Measurements from ENCODE around the gene GHDC. TPM values are rescaled to one million over a fixed set of nuclear protein-coding genes. Genes with fewer than 3 reads are reported as not detected.
"Not testable (repeated sequence)": the region's sequence is repeated elsewhere in the genome, so short reads cannot be mapped to it uniquely, and the experiment has no call there.

The GHDC gene
- total RNA-seq, 4 donors from 2014 or later = 20.3 to 31.3 (median 22.0) TPM

DNA sequence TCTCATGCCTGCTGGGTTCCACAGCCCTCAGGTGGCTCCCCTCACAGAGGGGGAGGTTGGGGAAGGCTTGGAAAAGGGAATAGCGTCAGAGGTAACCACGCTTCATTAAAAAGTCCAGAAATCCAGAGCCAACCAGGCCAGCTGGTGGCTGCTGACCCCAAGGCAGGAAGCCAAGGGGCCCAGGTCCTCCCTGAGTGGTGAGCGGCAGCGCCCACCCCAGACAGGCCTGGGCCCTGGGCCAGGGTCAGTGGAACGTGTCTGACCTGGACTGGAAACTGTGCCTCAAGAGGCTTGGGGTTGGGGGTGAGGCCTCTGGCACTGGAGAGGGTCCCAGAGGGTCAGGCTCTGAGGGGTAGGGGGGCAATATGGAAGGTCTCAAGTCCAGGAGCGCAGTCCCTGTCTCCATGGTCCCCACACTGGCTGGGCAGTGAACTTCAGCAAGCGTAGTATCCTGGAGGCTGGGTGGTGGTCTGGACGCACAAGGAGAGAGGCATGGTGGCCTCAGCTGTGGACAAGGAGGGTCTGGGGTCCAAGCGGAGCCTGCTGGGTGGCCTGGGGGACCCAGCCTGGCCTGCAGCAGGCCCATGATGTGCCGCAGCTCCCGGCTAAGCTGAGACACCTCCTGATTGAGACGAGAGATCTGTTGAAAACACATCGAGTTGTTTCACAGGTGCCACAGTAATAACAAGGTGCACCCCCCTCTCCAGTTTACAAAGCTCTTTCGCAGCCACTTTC is 34.3 kb downstream of the GHDC start:
- no peaks in the 10 kb centered on the region for H3K36me3 ChIP-seq
- peaks cover 0 to 6% (median 0%) of the 10 kb centered on the region in 4 donors for H3K27me3 ChIP-seq
- no peaks in the 10 kb centered on the region for H3K9me3 ChIP-seq
- DNase-seq (ENCODE audit: extremely low spot score) = no peak
- TF ChIP-seq POLR2AphosphoS5 (IDR thresholded peaks at IDR 0.05) (no peak), EP300 (IDR thresholded peaks at IDR 0.05) (no peak), POLR2A (IDR thresholded peaks at IDR 0.05; ENCODE audit: low read depth) (no peak)
- TF ChIP-seq, protein P1, sequence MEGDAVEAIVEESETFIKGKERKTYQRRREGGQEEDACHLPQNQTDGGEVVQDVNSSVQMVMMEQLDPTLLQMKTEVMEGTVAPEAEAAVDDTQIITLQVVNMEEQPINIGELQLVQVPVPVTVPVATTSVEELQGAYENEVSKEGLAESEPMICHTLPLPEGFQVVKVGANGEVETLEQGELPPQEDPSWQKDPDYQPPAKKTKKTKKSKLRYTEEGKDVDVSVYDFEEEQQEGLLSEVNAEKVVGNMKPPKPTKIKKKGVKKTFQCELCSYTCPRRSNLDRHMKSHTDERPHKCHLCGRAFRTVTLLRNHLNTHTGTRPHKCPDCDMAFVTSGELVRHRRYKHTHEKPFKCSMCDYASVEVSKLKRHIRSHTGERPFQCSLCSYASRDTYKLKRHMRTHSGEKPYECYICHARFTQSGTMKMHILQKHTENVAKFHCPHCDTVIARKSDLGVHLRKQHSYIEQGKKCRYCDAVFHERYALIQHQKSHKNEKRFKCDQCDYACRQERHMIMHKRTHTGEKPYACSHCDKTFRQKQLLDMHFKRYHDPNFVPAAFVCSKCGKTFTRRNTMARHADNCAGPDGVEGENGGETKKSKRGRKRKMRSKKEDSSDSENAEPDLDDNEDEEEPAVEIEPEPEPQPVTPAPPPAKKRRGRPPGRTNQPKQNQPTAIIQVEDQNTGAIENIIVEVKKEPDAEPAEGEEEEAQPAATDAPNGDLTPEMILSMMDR (IDR thresholded peaks at IDR 0.05) = no peak
- 78% methylated on average over 12 of the region's 14 CpGs for WGBS
- no peak overlapping the region for H3K4me3 ChIP-seq
- H3K4me1 ChIP-seq = peaks cover 0 to 9% (median 6%) of the 10 kb centered on the region in 4 donors
- intact Hi-C loops (cut with DNase I) = no loop called here
- no peak overlapping the region for H3K27ac ChIP-seq (replicated peaks in 1 of 4)

DNA sequence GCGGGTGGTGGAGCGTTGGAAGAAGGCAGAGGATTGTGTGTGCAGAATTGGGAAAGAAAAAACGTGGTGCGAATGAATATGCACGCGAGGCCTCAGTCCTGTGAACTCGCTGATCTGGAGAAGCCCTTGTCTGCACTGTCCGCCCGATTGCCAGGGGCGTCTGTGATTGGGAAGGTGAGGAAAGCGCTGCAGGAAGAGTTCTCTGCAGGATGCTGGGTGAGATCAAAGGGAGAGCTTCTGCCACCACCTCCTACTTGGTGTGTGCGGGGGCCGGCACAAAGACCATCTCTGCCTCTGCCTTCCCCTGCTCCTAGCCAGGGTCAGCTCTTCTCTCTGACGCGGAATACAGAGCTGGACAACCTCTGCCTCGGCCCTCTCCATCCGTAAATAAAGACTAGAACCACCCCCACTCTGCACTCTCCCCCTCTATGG is 38.7 kb downstream of the GHDC start:
- TF ChIP-seq, protein P1 (IDR thresholded peaks at IDR 0.05) = no peak
- no peak for TF ChIP-seq POLR2AphosphoS5 (IDR thresholded peaks at IDR 0.05)
- no peak for TF ChIP-seq EP300 (IDR thresholded peaks at IDR 0.05)
- TF ChIP-seq POLR2A (IDR thresholded peaks at IDR 0.05; ENCODE audit: low read depth) = no peak
- Histone ChIP-seq H3K27ac (replicated peaks in 1 of 4) (peak overlapping the region in 1 of 4 donors; percentile 86), H3K4me1 (peaks cover 27 to 47% (median 40%) of the 10 kb centered on the region in 4 donors), H3K36me3 (peaks cover 0 to 13% (median 5%) of the 10 kb centered on the region in 4 donors), H3K27me3 (no peaks in the 10 kb centered on the region), H3K9me3 (no peaks in the 10 kb centered on the region), H3K4me3 (peak overlapping the region; percentile 81 to 99 (median 92))
- intact Hi-C loops (cut with DNase I) = no loop called here
- DNase-seq (ENCODE audit: extremely low spot score) = no peak
- 45% methylated on average over 17 of the region's 17 CpGs for WGBS

GRCh38 chr17:42153919-42154742 is 40.2 kb downstream of the GHDC start:
- Histone ChIP-seq H3K27me3 (no peaks in the 10 kb centered on the region), H3K36me3 (peaks cover 5 to 22% (median 8%) of the 10 kb centered on the region in 4 donors), H3K27ac (replicated peaks in 1 of 4) (peak overlapping the region; percentile 78 to 86 (median 84)), H3K4me1 (peaks cover 27 to 61% (median 51%) of the 10 kb centered on the region in 4 donors), H3K9me3 (no peaks in the 10 kb centered on the region), H3K4me3 (peak overlapping the region; percentile 81 to 99 (median 92))
- WGBS = 8% methylated on average over 15 of the region's 15 CpGs
- intact Hi-C loops (cut with DNase I) = no loop called here
- TF ChIP-seq POLR2A (IDR thresholded peaks at IDR 0.05; ENCODE audit: low read depth) (no peak), EP300 (IDR thresholded peaks at IDR 0.05) (no peak), POLR2AphosphoS5 (IDR thresholded peaks at IDR 0.05) (no peak)
- TF ChIP-seq, protein P1 (IDR thresholded peaks at IDR 0.05) = no peak
- DNase-seq (ENCODE audit: extremely low spot score) = no peak

GRCh38 chr17:42146911-42147607 is 47.2 kb downstream of the GHDC start:
- Histone ChIP-seq H3K9me3 (no peaks in the 10 kb centered on the region), H3K36me3 (peaks cover 14 to 60% (median 39%) of the 10 kb centered on the region in 4 donors), H3K4me3 (no peak overlapping the region), H3K27ac (replicated peaks in 1 of 4) (no peak overlapping the region), H3K27me3 (no peaks in the 10 kb centered on the region), H3K4me1 (peaks cover 19 to 66% (median 45%) of the 10 kb centered on the region in 4 donors)
- no peak for DNase-seq (ENCODE audit: extremely low spot score)
- TF ChIP-seq, protein P1 (IDR thresholded peaks at IDR 0.05) = no peak
- intact Hi-C loops (cut with DNase I) = no loop called here
- WGBS = 88% methylated on average over 6 of the region's 13 CpGs

- Histone ChIP-seq H3K4me1 (peaks cover 44 to 65% (median 48%) of the 10 kb centered on the region in 4 donors), H3K36me3 (peaks cover 9 to 47% (median 32%) of the 10 kb centered on the region in 4 donors)
- H3K27ac ChIP-seq (replicated peaks in 1 of 4); DNase-seq (ENCODE audit: extremely low spot score); H3K9me3 ChIP-seq; H3K27me3 ChIP-seq; intact Hi-C loops (cut with DNase I); H3K4me3 ChIP-seq: not testable (repeated sequence)
- 80% methylated on average over 4 of the region's 4 CpGs for WGBS
Observed at GRCh38 chr17:42143138-42143537, 51.2 kb downstream of the GHDC start.

Data from esophagus muscularis mucosa (tissue), 4 donors.